ENCODE data around the gene ATP5F1D. TPM values are rescaled to one million over a fixed set of nuclear protein-coding genes. Genes with fewer than 3 reads are reported as not detected.

Gene ATP5F1D
- 58.3 and 78.6 TPM in 2 replicates for total RNA-seq (2014; rRNA removed; shearing (Covaris generic))

DNA sequence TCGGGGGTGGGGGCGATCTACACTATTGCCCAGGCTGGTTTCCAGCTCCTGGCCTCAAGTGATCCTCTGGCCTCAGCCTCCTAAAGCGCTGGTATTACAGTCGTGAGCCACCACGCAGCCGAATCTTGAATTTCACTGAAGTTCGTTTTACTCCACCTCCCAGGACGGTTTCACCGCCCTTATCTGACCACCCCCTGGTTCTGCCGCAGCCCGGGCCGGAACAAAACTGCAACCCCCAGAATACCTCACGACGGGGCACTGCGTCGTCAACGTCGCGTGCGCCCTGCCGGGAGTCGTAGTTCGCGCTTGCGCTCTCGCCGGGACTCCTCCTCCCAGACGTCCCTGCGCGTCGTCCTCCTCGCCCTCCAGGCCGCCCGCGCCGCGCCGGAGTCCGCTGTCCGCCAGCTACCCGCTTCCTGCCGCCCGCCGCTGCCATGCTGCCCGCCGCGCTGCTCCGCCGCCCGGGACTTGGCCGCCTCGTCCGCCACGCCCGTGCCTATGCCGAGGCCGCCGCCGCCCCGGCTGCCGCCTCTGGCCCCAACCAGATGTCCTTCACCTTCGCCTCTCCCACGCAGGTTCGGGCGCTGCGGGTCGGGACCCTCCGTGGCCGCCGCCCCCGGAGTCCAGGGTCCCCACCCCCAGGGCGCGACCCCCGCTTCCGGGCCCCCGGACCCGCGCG lies at the start of gene ATP5F1D:
TSS of gene ATP5F1D (plus strand) at position 335 of the 679 bp plus-strand sequence. CDS start at position 435, 100 bp downstream.

DNA sequence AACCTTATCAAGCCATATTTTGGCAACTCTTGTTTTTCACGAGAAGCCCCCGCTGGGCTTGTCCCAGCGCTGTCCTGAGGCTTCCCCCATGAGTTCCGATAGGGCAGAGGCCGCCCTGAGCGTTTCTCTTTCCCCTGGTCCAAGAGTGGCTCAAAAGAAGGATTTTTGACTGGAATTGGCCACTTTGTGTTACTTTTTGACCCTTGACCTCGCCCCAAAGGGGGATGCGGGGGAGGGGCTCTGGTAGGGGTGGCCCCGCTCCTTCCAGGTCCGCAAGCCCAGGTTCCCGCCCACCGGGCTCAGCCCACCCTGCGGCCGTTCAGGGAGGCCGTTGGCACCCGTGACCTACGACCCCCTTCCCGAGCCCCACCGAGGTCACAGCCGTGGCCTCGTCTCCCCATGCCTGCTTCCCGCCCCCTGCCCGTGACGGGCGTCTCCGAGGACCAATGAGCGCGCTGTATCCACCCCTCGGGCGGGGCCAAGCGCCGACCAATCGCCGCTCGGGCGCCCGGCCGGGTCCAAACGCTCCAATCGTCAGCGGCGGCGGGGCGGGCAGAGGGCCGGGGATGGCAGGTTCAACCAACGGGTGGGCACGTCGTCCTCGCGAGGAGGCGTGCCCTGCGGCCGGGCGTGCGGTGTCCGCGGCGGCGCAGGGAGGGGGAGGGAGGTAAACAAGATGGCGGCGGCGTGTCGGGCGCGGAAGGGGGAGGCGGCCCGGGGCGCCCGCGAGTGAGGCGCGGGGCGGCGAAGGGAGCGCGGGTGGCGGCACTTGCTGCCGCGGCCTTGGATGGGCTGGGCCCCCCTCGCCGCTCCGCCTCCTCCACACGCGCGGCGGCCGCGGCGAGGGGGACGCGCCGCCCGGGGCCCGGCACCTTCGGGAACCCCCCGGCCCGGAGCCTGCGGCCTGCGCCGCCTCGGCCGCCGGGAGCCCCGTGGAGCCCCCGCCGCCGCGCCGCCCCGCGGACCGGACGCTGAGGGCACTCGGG lies 36.1 kb upstream of the ATP5F1D start, which contains the start of gene STK11:
TSS of gene STK11 (plus strand) at position 665 of the 986 bp plus-strand sequence. CDS start 1,136 bp downstream, outside the sequence.

DNA sequence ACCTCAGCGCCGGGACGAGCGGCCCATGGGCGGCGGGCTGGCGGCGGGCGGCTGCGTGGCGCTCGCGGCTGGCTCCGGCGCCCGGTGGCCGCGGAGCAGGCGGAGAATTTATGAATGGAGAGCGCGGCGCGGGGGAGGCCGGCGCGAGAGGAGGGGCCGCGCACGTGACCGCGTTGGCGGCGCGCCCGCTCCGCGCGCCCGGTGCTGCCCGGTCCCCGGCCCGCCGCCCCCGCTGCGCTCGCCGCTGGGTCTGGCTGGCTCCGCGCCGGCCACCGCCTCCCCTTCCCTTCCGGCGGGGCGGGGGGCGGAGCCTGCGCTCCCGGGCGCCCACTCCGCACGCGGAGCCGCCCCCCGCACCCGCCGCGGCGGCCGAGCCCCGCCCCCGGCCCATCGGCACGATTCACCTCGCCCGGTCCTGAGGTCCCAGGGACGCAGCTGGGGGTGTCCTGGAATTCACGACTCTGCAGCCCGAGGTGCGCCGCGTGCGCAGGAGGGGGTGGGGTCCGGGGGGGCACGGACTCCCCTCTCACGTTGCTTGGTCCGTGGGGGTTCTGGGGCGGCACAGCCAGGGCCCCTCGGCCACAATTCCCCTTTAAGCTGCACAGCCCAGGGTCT lies 3.7 kb upstream of the ATP5F1D start, which contains the start of gene CBARP:
TSS of gene CBARP (minus strand) at position 252 of the 615 bp plus-strand sequence. CDS start 1,905 bp downstream, outside the sequence.

DNA sequence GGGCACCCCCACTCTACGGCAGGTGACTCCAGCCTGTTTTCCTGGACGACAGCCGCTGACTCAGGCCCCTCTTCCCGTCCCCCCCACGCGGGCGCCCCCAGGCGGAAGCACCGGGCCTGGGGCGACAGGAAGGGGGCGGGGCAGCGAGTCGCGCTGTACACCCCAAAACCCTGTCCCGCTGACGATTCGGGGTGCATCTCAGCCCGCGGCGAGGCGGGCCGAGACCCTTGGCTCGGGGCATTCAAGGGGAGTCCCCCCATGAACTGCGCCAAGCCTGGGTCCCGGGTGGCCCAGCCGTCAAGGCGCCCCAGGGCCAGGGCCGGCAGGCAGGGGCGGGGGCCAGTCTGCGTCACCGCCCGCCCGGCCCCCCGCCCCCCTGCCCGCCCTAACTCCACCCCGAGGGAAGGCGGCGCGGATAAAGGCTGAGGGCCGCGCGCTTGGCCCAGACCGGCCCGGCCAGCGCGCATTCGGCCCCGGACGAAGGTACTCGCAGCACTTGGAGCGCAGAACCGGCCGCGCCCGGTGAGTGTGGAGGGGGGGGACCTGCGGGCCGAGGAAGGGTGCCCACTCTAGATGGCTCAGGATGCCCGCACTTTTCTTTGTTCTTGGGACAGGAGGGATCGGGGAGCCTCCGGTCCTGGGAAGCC lies 6.7 kb downstream of the ATP5F1D start, which contains the start of gene MIDN:
TSS of gene MIDN (plus strand) at position 445 of the 647 bp plus-strand sequence. CDS start 1,714 bp downstream, outside the sequence.

DNA sequence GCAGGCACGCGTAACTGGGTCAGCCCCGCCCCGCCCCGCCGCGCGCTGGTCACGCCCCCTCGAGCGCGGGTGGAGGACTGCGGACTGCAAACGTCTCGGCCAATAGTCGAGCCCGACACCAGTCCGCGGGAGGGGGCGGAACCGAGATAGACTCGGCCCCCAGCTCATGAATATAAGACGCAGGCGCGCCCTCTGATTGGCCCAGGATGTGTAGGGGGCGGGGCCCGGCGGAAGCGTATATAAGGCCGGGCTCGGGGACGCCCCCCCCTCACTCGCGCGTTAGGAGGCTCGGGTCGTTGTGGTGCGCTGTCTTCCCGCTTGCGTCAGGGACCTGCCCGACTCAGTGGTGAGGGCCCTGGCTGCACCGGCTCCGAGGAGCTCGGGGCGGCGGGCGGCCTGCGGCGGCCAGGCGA lies 27.5 kb downstream of the ATP5F1D start, which contains the start of gene CIRBP:
TSS of gene CIRBP (plus strand) at position 268 of the 413 bp plus-strand sequence. CDS start 1,602 bp downstream, outside the sequence.

DNA sequence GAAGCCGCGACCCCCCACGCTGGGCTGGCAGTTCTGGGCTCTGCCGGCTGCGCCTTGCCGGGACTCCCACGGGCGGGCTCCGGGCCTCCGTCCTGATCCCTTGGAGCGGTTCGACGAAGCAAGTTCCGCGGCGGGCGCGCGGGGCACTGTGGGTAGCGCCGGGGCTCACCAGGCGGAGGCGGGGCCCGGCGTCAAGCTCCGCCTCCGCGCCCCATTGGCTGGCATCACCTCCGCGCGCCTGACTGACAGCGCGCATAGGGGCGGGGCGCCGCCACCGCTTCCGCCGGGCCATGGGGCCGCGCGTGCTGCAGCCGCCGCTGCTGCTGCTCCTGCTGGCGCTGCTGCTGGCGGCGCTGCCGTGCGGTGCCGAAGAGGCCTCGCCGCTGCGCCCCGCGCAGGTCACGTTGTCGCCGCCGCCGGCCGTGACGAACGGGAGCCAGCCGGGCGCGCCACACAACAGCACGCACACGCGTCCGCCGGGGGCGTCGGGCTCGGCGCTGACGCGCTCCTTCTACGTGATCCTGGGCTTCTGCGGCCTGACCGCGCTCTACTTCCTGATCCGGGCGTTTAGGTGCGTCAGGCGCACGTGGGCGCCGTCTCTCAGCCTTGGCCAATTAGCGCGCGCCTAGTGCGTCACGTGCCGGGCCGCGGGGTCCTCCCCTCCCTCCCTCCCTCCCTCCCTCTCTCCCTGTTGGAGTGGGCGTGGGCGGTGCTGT lies 33.9 kb downstream of the ATP5F1D start, which contains the start of gene FAM174C:
TSS of gene FAM174C (plus strand) at position 271 of the 716 bp plus-strand sequence. CDS start at position 291, 20 bp downstream.

DNA sequence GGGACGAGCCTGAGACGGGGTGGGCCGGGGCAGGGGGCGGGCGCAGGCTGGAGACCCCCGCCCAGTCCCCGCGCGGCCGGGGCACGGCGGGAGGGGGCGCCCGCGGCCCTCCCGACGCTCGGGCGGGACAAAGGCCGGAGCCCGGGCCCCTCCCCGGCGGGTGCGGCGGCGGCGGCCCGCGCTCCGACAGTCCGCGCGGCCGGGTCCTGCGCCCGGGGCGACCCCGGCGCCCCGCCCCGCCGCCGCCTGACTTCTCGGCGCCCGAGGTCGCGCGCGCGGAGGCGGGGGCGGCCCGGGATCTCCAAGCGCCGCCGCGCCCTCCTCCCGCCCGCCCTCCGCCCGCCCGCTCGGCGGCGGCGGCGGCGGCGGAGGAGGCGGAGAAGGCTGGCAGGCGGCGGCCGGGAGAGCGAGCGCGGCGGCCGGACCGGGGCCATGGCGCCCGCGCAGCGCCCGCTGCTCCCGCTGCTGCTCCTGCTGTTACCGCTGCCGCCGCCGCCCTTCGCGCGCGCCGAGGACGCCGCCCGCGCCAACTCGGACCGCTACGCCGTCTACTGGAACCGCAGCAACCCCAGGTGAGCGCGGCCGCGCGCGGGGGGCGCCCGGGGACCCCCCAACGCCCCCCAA lies 44.3 kb downstream of the ATP5F1D start, which contains the start of gene EFNA2:
TSS of gene EFNA2 (plus strand) at position 137 of the 624 bp plus-strand sequence. CDS start at position 433, 296 bp downstream.

Other genes with a start within 250 kb of the ATP5F1D start
- not detected in 2 replicates for gene GRIN3B, start 241.3 kb upstream of the ATP5F1D start, total RNA-seq (2014; rRNA removed; shearing (Covaris generic))
- gene TMEM259, start 220.6 kb upstream of the ATP5F1D start, total RNA-seq (2014; rRNA removed; shearing (Covaris generic)): 84.4 and 91.2 TPM in 2 replicates
- gene RNU6-2, start 220.2 kb upstream of the ATP5F1D start, total RNA-seq (2014; rRNA removed; shearing (Covaris generic)): not detected in 2 replicates
- 62.3 and 63.6 TPM in 2 replicates for gene CNN2, start 215.1 kb upstream of the ATP5F1D start, total RNA-seq (2014; rRNA removed; shearing (Covaris generic))
- 4.0 and 4.8 TPM in 2 replicates for gene ABCA7, start 201.6 kb upstream of the ATP5F1D start, total RNA-seq (2014; rRNA removed; shearing (Covaris generic))
- 9.0 and 12.4 TPM in 2 replicates for gene ARHGAP45, start 174.6 kb upstream of the ATP5F1D start, total RNA-seq (2014; rRNA removed; shearing (Covaris generic))
- 101 and 102 TPM in 2 replicates for gene POLR2E, start 146.4 kb upstream of the ATP5F1D start, total RNA-seq (2014; rRNA removed; shearing (Covaris generic))
- gene GPX4, start 137.8 kb upstream of the ATP5F1D start, total RNA-seq (2014; rRNA removed; shearing (Covaris generic)): 308 and 310 TPM in 2 replicates
- 55.9 and 64.7 TPM in 2 replicates for gene SBNO2, start 67.5 kb upstream of the ATP5F1D start, total RNA-seq (2014; rRNA removed; shearing (Covaris generic))
- 43.7 and 46.0 TPM in 2 replicates for gene STK11, start 36.0 kb upstream of the ATP5F1D start, total RNA-seq (2014; rRNA removed; shearing (Covaris generic))
- 2.1 and 3.9 TPM in 2 replicates for gene CBARP, start 3.7 kb upstream of the ATP5F1D start, total RNA-seq (2014; rRNA removed; shearing (Covaris generic))
- gene MIDN, start 6.8 kb downstream of the ATP5F1D start, total RNA-seq (2014; rRNA removed; shearing (Covaris generic)): 11.2 and 13.6 TPM in 2 replicates
- 180 and 209 TPM in 2 replicates for gene CIRBP, start 27.6 kb downstream of the ATP5F1D start, total RNA-seq (2014; rRNA removed; shearing (Covaris generic))
- 50.3 and 76.0 TPM in 2 replicates for gene FAM174C, start 33.8 kb downstream of the ATP5F1D start, total RNA-seq (2014; rRNA removed; shearing (Covaris generic))
- gene EFNA2, start 44.1 kb downstream of the ATP5F1D start, total RNA-seq (2014; rRNA removed; shearing (Covaris generic)): not detected in 2 replicates
- 80.9 and 92.5 TPM in 2 replicates for gene NDUFS7, start 142.2 kb downstream of the ATP5F1D start, total RNA-seq (2014; rRNA removed; shearing (Covaris generic))
- 47.7 and 51.0 TPM in 2 replicates for gene GAMT, start 159.8 kb downstream of the ATP5F1D start, total RNA-seq (2014; rRNA removed; shearing (Covaris generic))
- 154 and 161 TPM in 2 replicates for gene DAZAP1, start 165.8 kb downstream of the ATP5F1D start, total RNA-seq (2014; rRNA removed; shearing (Covaris generic))
- gene RPS15, start 196.6 kb downstream of the ATP5F1D start, total RNA-seq (2014; rRNA removed; shearing (Covaris generic)): 1,695 and 1,967 TPM in 2 replicates
- 0.45 and 1.1 TPM in 2 replicates for gene APC2, start 208.4 kb downstream of the ATP5F1D start, total RNA-seq (2014; rRNA removed; shearing (Covaris generic))
- 31.7 and 31.9 TPM in 2 replicates for gene C19orf25, start 237.5 kb downstream of the ATP5F1D start, total RNA-seq (2014; rRNA removed; shearing (Covaris generic))
- gene PCSK4, start 248.6 kb downstream of the ATP5F1D start, total RNA-seq (2014; rRNA removed; shearing (Covaris generic)): 0.98 and 1.6 TPM in 2 replicates
- 3.8 and 4.6 TPM in 2 replicates for gene REEP6, start 249.4 kb downstream of the ATP5F1D start, total RNA-seq (2014; rRNA removed; shearing (Covaris generic))

All from A375 (cell line).